GM23338 (cell line): ENCODE data around the gene TECTA. TPM values are rescaled to one million over a fixed set of nuclear protein-coding genes. Genes with fewer than 3 reads are reported as not detected.

Experiments
- ATAC-seq: fragments of 200-7000 bp; cut with Tn5 transposase; 3 replicates; pipeline ENCODE4 v1.9.1; 2020
- DNase-seq: peaks from one replicate; pipeline ENCODE4 v3.0.0-alpha.2; 2015; ENCODE audit warnings: low spot score
- H2AFZ ChIP-seq: fragments of 200-600 bp; sonication (generic); 2 replicates; pipeline ENCODE4 v1.8.0; 2016; ENCODE audit warnings: antibody characterized with exemption, mild to moderate bottlenecking, moderate library complexity
- H3F3A ChIP-seq: fragments of 200-600 bp; sonication (generic); replicated peaks from 2 replicates; pipeline ENCODE4 v1.8.0; 2017; ENCODE audit warnings: antibody characterized with exemption, mixed run types, low read depth
- H3K27ac ChIP-seq: fragments of 200-600 bp; sonication (generic); 2 replicates; pipeline ENCODE4 v1.6.1; 2016; ENCODE audit warnings: low read depth
- H3K27me3 ChIP-seq: fragments of 200-600 bp; sonication (generic); 2 replicates; pipeline ENCODE4 v1.8.0; 2016; ENCODE audit warnings: mild to moderate bottlenecking, mixed run types, moderate library complexity; ENCODE audit not compliant: insufficient read depth
- H3K36me3 ChIP-seq: fragments of 200-600 bp; sonication (generic); 2 replicates; pipeline ENCODE4 v1.8.0; 2016; ENCODE audit warnings: mild to moderate bottlenecking; ENCODE audit not compliant: insufficient read depth
- H3K4me1 ChIP-seq: fragments of 200-600 bp; sonication (generic); 2 replicates; pipeline ENCODE4 v1.8.0; 2016; ENCODE audit warnings: mild to moderate bottlenecking, moderate library complexity; ENCODE audit not compliant: insufficient read depth
- H3K4me2 ChIP-seq: fragments of 200-600 bp; sonication (generic); 2 replicates; pipeline ENCODE4 v1.7.1; 2017; ENCODE audit warnings: mixed run types
- H3K4me3 ChIP-seq: fragments of 200-600 bp; sonication (generic); 2 replicates; pipeline ENCODE4 v1.6.1; 2016; ENCODE audit warnings: mixed run types
- H3K79me2 ChIP-seq: fragments of 200-600 bp; sonication (generic); replicated peaks from 2 replicates; pipeline ENCODE4 v1.8.0; 2017; ENCODE audit warnings: mild to moderate bottlenecking; ENCODE audit not compliant: insufficient read depth
- H3K9me2 ChIP-seq: fragments of 200-600 bp; sonication (generic); 2 replicates; pipeline ENCODE4 v1.8.0; 2017; ENCODE audit not compliant: insufficient read depth
- H4K20me1 ChIP-seq: fragments of 200-600 bp; sonication (generic); replicated peaks from 2 replicates; pipeline ENCODE4 v1.8.0; 2017; ENCODE audit warnings: mild to moderate bottlenecking; ENCODE audit not compliant: insufficient read depth
- H3K27ac Mint-ChIP-seq: 2 replicates; pipeline ENCODE4 v1.8.0; 2020; ENCODE audit warnings: inconsistent platforms, mild to moderate bottlenecking, moderate library complexity, mixed read lengths
- H3K27me3 Mint-ChIP-seq: 3 replicates; pipeline ENCODE4 v1.8.0; 2022; ENCODE audit warnings: low read depth, mild to moderate bottlenecking, moderate library complexity, mixed read lengths, inconsistent platforms; ENCODE audit not compliant: insufficient read depth, poor library complexity
- H3K36me3 Mint-ChIP-seq: 3 replicates; pipeline ENCODE4 v1.8.0; 2021; ENCODE audit warnings: low read depth, mild to moderate bottlenecking, inconsistent platforms, moderate library complexity, mixed read lengths
- H3K4me1 Mint-ChIP-seq: 3 replicates; pipeline ENCODE4 v1.8.0; 2020; ENCODE audit warnings: mild to moderate bottlenecking, inconsistent platforms, mixed read lengths
- H3K4me3 Mint-ChIP-seq: 3 replicates; pipeline ENCODE4 v1.8.0; 2021; ENCODE audit warnings: moderate library complexity, mild to moderate bottlenecking, inconsistent platforms, mixed read lengths
- H3K9me3 Mint-ChIP-seq: 3 replicates; pipeline ENCODE4 v1.8.0; 2020; ENCODE audit warnings: moderate library complexity, mild to moderate bottlenecking, inconsistent platforms, mixed read lengths
- CREB1 ChIP-seq: fragments of 250-450 bp; sonication (Bioruptor Pico); IDR thresholded peaks from 2 replicates; pipeline ENCODE4 v1.5.0; 2020; ENCODE audit warnings: low read depth, mild to moderate bottlenecking, moderate library complexity
- EZH2phosphoT487 ChIP-seq: fragments of 200-600 bp; sonication (generic); IDR thresholded peaks from one replicate; pipeline ENCODE4 v1.8.1; 2018; ENCODE audit warnings: antibody characterized with exemption; ENCODE audit not compliant: unreplicated experiment
- JUNB ChIP-seq: IDR thresholded peaks from one replicate; pipeline ENCODE4 v1.6.1; 2016; ENCODE audit warnings: antibody characterized with exemption; ENCODE audit not compliant: unreplicated experiment
- POLR2AphosphoS5 ChIP-seq: IDR thresholded peaks from 2 replicates; pipeline ENCODE4 v1.6.1; 2016; ENCODE audit warnings: antibody characterized with exemption, low read depth
- STAT1 ChIP-seq: IDR thresholded peaks from one replicate; pipeline ENCODE4 v1.6.1; 2016; ENCODE audit warnings: antibody characterized with exemption; ENCODE audit not compliant: unreplicated experiment
- ZNF114 ChIP-seq: fragments of 250-450 bp; sonication (Bioruptor Pico); IDR thresholded peaks from 2 replicates; pipeline ENCODE4 v1.5.0; 2020; ENCODE audit warnings: mild to moderate bottlenecking, moderate library complexity
- ZNF331 ChIP-seq: fragments of 250-450 bp; sonication (Bioruptor Pico); IDR thresholded peaks from 2 replicates; pipeline ENCODE4 v1.5.0; 2020; ENCODE audit warnings: low read depth, mild to moderate bottlenecking, moderate library complexity
- polyA plus RNA-seq: library from polyadenylated mRNA; unstranded; fragments of >200 nt; fragmentation: Nextera tagmentation; extraction: Ambion mirVana; gene quantifications from 2 replicates; pipeline ENCODE4 v1.2.1, GENCODE V29; 2016
- total RNA-seq: library from RNA; depleted of rRNA; stranded (reverse); fragments of >200 nt; shearing (Covaris generic); gene quantifications from 2 replicates; pipeline ENCODE4 v1.2.3, GENCODE V29; 2014
- TF ChIP-seq, protein P1 (sequence below): IDR thresholded peaks from 2 replicates; pipeline ENCODE4 v1.6.1; 2016; ENCODE audit warnings: antibody characterized with exemption
- TF ChIP-seq, protein P2 (sequence below): IDR thresholded peaks from one replicate; pipeline ENCODE4 v1.6.1; 2018; ENCODE audit warnings: antibody characterized with exemption; ENCODE audit not compliant: unreplicated experiment

TECTA gene
- total and polyA plus RNA-seq, 2 experiments from 2014 or later, result 0.34 to 0.69 TPM

DNA sequence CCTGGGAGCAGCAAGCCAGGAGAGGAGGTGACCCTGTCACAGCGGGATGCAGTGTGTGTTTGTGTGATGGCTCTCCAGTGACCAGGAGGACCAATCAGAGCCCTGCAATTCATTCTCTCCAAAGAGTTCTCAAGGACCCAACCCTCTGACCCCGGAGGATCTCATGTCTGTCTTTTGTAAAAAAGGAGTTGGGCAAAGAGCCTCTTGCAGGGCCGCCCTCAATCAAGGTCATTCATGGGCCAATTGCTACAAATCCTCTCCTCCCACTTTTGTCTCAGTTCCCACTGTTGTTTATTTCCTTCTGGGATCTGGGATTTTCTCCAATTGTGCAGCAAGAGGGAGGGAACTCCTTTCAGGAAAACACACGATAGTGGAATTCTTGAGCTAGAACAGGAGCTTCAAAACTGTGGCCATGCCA lies 4.0 kb downstream of the TECTA start:
- no peak overlapping the region for H3K4me3 Mint-ChIP-seq
- no peak overlapping the region for H3K27ac Mint-ChIP-seq
- no peaks in the 10 kb centered on the region for H3K9me3 Mint-ChIP-seq
- no peaks in the 10 kb centered on the region for H3K36me3 Mint-ChIP-seq
- H2AFZ ChIP-seq, result no peak overlapping the region
- 0 out of 2 replicates have a peak, but pooled peaks cover 3% of the 10 kb centered on the region for H3K9me2 ChIP-seq
- no peak overlapping the region for H3K27ac ChIP-seq
- DNase-seq (no peak), ATAC-seq (no peak)
- H3K4me2 ChIP-seq, result no peak overlapping the region
- no peaks in the 10 kb centered on the region for H3K79me2 ChIP-seq
- no peak overlapping the region for H3K4me3 ChIP-seq
- H3K27me3 Mint-ChIP-seq, result no peaks in the 10 kb centered on the region
- H3F3A ChIP-seq, result no peaks in the 10 kb centered on the region
- H3K27me3 ChIP-seq, result no peaks in the 10 kb centered on the region
- no peaks in the 10 kb centered on the region for H3K36me3 ChIP-seq
- peaks cover 15% of the 10 kb centered on the region for H3K4me1 ChIP-seq
- no peaks in the 10 kb centered on the region for H4K20me1 ChIP-seq
- TF ChIP-seq CREB1 (CRISPR knock-in tag) (no peak), JUNB (no peak), EZH2phosphoT487 (no peak), STAT1 (no peak), ZNF114 (no peak), ZNF331 (CRISPR knock-in tag) (no peak)
- TF ChIP-seq, protein P1, sequence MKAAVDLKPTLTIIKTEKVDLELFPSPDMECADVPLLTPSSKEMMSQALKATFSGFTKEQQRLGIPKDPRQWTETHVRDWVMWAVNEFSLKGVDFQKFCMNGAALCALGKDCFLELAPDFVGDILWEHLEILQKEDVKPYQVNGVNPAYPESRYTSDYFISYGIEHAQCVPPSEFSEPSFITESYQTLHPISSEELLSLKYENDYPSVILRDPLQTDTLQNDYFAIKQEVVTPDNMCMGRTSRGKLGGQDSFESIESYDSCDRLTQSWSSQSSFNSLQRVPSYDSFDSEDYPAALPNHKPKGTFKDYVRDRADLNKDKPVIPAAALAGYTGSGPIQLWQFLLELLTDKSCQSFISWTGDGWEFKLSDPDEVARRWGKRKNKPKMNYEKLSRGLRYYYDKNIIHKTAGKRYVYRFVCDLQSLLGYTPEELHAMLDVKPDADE, result no peak
- TF ChIP-seq, protein P2, sequence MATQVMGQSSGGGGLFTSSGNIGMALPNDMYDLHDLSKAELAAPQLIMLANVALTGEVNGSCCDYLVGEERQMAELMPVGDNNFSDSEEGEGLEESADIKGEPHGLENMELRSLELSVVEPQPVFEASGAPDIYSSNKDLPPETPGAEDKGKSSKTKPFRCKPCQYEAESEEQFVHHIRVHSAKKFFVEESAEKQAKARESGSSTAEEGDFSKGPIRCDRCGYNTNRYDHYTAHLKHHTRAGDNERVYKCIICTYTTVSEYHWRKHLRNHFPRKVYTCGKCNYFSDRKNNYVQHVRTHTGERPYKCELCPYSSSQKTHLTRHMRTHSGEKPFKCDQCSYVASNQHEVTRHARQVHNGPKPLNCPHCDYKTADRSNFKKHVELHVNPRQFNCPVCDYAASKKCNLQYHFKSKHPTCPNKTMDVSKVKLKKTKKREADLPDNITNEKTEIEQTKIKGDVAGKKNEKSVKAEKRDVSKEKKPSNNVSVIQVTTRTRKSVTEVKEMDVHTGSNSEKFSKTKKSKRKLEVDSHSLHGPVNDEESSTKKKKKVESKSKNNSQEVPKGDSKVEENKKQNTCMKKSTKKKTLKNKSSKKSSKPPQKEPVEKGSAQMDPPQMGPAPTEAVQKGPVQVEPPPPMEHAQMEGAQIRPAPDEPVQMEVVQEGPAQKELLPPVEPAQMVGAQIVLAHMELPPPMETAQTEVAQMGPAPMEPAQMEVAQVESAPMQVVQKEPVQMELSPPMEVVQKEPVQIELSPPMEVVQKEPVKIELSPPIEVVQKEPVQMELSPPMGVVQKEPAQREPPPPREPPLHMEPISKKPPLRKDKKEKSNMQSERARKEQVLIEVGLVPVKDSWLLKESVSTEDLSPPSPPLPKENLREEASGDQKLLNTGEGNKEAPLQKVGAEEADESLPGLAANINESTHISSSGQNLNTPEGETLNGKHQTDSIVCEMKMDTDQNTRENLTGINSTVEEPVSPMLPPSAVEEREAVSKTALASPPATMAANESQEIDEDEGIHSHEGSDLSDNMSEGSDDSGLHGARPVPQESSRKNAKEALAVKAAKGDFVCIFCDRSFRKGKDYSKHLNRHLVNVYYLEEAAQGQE, result no peak
- H3K4me1 Mint-ChIP-seq, result peaks cover 29% of the 10 kb centered on the region

DNA sequence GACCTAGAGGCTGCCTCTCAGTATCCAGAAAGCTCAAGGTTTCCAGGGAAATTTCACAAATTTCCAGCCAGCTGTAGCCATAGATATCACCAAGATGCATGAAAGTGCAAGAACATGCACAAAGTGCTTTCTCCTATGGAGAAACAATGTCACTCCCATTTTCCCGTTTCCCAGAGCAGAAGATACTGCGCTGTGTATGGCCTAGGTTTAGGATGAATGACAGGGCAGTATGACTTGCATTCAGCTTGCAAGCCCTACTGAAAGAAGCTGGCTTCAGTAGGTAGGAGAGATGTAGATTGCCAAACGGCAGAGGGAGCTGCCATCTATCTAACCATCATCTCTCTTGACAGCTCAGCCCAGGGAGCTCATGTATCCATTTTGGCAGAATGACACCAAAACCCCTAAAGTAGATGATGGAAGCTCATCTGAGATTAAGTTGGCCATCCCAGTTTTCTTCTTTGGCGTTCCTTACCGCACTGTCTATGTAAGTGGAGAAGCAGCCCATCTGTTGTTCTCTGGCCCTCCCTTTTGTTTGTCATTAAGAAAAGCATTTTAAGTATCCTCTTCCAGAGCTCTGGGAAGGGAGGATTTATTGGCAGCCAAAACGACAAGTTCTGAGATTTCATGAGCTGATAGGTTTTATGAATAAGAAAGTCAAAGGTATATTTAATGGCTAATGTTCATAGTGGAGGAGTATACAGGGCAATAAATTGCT lies 4.6 kb downstream of the TECTA start:
- peaks cover 25% of the 10 kb centered on the region for H3K4me1 Mint-ChIP-seq

More for the DNA sequence above, 4.6 kb downstream of the TECTA start:
- H3K27ac ChIP-seq, result no peak overlapping the region
- H3K27me3 ChIP-seq, result no peaks in the 10 kb centered on the region
- H3K4me3 ChIP-seq, result no peak overlapping the region
- Mint-ChIP-seq H3K27me3 (no peaks in the 10 kb centered on the region), H3K36me3 (no peaks in the 10 kb centered on the region), H3K9me3 (no peaks in the 10 kb centered on the region), H3K4me3 (no peak overlapping the region), H3K27ac (no peak overlapping the region)
- H3K36me3 ChIP-seq, result no peaks in the 10 kb centered on the region
- H3F3A ChIP-seq, result no peaks in the 10 kb centered on the region
- H4K20me1 ChIP-seq, result no peaks in the 10 kb centered on the region
- H3K9me2 ChIP-seq, result 0 out of 2 replicates have a peak, but pooled peaks cover 3% of the 10 kb centered on the region
- no peak overlapping the region for H2AFZ ChIP-seq
- H3K79me2 ChIP-seq, result no peaks in the 10 kb centered on the region
- H3K4me2 ChIP-seq, result no peak overlapping the region
- DNase-seq (no peak), ATAC-seq (no peak)
- TF ChIP-seq POLR2AphosphoS5, result no peak
- TF ChIP-seq JUNB, result no peak
- peaks cover 9% of the 10 kb centered on the region for H3K4me1 ChIP-seq
